VCaP (cell line): ENCODE data around the gene VPS35L.
A peak's percentile ranks its signal among the peaks of the same experiment; 100 is the strongest.

Experiments
- H3K27ac ChIP-seq: fragments of 450-650 bp; 2 replicates; pipeline ENCODE4 v1.5.1; 2017
- TF ChIP-seq, protein P1 (sequence below): fragments of 450-650 bp; conservative IDR thresholded peaks from 2 replicates; pipeline ENCODE4 v1.5.1; 2017; ENCODE audit warnings: mild to moderate bottlenecking, moderate library complexity

Gene VPS35L

DNA sequence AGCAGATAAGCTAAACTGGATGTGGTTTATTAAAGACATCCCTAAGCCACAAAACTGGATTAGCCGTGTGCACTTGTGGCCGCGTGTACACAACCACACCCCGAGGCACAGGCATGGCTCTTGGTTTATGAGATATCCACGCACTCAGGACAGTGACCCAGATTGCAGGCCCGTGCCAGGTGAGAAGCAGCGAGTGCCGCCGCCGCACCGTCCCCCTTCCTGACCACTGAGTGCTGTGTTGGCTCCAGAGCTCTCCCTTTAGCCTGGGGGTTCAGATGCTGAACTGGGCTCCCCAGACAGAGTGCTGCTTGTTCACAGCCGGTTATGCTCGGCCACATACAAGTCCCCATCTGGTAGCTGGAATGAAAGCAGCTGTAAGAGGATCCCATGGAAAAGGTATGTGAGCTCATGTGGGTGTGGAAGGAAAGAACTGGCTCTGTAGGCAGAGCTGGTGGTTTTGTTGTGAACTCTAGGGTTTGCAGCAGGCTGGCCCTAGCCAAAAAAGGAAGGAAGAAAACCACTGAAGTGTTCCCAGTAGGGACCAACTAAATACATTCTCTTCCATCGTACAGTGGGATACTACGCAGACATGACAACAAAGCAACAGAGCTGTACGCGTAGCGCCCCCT, 133.0 kb downstream of the VPS35L start:
- H3K27ac ChIP-seq: no peak overlapping the region
- TF ChIP-seq, protein P1, sequence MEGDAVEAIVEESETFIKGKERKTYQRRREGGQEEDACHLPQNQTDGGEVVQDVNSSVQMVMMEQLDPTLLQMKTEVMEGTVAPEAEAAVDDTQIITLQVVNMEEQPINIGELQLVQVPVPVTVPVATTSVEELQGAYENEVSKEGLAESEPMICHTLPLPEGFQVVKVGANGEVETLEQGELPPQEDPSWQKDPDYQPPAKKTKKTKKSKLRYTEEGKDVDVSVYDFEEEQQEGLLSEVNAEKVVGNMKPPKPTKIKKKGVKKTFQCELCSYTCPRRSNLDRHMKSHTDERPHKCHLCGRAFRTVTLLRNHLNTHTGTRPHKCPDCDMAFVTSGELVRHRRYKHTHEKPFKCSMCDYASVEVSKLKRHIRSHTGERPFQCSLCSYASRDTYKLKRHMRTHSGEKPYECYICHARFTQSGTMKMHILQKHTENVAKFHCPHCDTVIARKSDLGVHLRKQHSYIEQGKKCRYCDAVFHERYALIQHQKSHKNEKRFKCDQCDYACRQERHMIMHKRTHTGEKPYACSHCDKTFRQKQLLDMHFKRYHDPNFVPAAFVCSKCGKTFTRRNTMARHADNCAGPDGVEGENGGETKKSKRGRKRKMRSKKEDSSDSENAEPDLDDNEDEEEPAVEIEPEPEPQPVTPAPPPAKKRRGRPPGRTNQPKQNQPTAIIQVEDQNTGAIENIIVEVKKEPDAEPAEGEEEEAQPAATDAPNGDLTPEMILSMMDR: no peak

GRCh38 chr16:19689342-19689741, 133.8 kb downstream of the VPS35L start:
- TF ChIP-seq, protein P1: no peak
- H3K27ac ChIP-seq: no peak overlapping the region

DNA sequence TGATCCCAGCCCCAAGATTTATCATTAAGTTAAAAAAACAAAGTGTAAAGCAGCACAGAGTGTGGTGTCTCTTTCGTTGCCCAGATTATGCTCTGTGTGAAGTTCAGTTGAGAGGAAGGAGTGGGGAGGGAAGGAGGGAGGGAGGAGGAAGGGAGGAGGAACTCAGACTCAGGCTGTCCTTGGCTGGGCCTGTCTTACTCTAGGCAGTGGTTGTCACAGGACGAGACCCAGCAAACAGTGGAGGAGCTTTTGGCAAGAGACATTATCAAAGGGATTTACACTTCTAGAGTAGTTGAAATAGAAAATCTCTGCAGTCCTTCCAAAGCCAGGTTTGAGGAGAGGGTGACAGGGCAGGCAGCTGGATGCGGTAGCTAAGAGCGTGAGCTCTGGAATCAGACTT, 134.7 kb downstream of the VPS35L start:
- H3K27ac ChIP-seq: no peak overlapping the region
- TF ChIP-seq, protein P1: no peak

GRCh38 chr16:19691161-19691711, 135.7 kb downstream of the VPS35L start:
- H3K27ac ChIP-seq: no peak overlapping the region
- TF ChIP-seq, protein P1: no peak

GRCh38 chr16:19694989-19695388, 139.5 kb downstream of the VPS35L start:
- H3K27ac ChIP-seq: no peak overlapping the region
- TF ChIP-seq, protein P1: no peak

DNA sequence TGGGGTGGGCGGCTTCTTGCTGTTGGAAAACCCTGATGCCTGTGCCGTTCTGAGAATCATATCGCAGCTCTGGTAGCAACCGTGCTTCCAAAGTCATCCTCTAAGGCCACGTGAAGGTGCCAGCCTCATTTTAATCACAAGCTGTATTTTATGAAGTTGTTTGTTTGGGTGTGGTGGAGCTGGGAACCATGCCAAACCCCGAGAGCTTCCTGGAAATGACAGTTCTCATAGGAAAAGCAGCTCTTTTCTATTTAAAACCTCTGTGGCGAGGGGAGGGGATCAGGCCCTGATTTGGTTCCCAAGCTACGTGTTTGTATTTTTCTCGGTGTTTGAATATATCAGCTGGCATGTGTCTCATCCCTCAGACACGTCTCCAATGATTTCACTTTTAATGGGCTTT, 140.8 kb downstream of the VPS35L start:
- H3K27ac ChIP-seq: peak overlapping the region; percentile 34
- TF ChIP-seq, protein P1: no peak

DNA sequence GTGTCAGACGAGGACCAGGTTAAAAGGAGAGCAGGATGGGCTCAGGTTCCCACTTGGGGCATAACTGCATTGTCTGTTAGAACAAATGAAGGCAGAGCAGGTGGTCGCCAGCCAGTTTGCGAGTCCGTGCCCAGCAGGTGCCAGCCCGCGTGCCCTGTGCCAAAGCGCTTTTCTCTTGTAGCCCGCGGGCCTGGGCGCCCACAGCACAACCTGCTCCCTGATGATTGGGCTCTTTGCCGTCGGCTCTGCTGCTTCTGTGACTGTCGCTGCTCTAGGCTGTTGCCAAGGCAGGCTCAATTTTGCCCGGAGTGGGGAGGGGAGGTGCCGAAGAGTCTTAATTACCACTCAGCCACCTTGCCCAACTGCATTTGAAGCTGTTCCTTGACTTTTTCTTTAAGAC, 141.5 kb downstream of the VPS35L start:
- peak overlapping the region; percentile 34 for H3K27ac ChIP-seq
- TF ChIP-seq, protein P1: no peak
